ENCODE results near the gene ADGRA3. TPM values are rescaled to one million over a fixed set of nuclear protein-coding genes. Genes with fewer than 3 reads are reported as not detected.

The ADGRA3 gene
- polyA plus RNA-seq, 1 of the 3 experiments (the other 2 are of a cell fraction), result 11.8 TPM

GRCh38 chr4:22434895-22435294 is 81.0 kb downstream of the ADGRA3 start:
- no peaks in the 10 kb centered on the region for H3K27me3 ChIP-seq (ENCODE audit: insufficient read depth)
- no peak overlapping the region for H3K27ac ChIP-seq (ENCODE audit: low read depth in 2 of 2, low read length in 1 of 2)
- H3K36me3 ChIP-seq (replicated peaks in 1 of 2; ENCODE audit: control insufficient read depth in 1 of 2, insufficient read depth in 2 of 2, low read length in 1 of 2), result peaks cover 20 to 25% of the 10 kb centered on the region in 2 experiments
- no peak overlapping the region for H3K9ac ChIP-seq
- H3K9me2 ChIP-seq, result no peaks in the 10 kb centered on the region
- no peak overlapping the region for H2AFZ ChIP-seq (ENCODE audit: low read depth)
- CTCF ChIA-PET, result interaction anchor here (0.5 to 2.1 kb wide), 11 partner anchors 11 to 48 kb away, joined by 3 to 11 read pairs (median 5); no protein-coding TSS in a partner anchor
- POLR2A ChIA-PET, result no interaction called here
- 30% methylated on average over 6 of the region's 6 CpGs for WGBS (ENCODE audit: low lambda C conversion rate)
- no peaks in the 10 kb centered on the region for H3K9me3 ChIP-seq
- H3K4me3 ChIP-seq (ENCODE audit: low read depth in 2 of 2, low read length in 1 of 2), result no peak overlapping the region
- H3K79me2 ChIP-seq (ENCODE audit: insufficient read depth), result no peaks in the 10 kb centered on the region
- DNase-seq, result peak; percentile 15
- no peaks in the 10 kb centered on the region for H3F3A ChIP-seq (replicated peaks; ENCODE audit: insufficient read depth)
- H3K4me1 ChIP-seq (ENCODE audit: control insufficient read depth in 1 of 2, insufficient read depth in 2 of 2, low read depth in 1 of 2, low read length in 1 of 2), result no peaks in the 10 kb centered on the region; a peak in 1 of 4 replicates
- TF ChIP-seq GATA2 (CRISPR knock-in tag; IDR thresholded peaks at IDR 0.05) (no peak), RCOR1 (IDR thresholded peaks at IDR 0.05; ENCODE audit: low read length) (no peak), TEAD4 (IDR thresholded peaks at IDR 0.05; ENCODE audit: borderline replicate concordance, insufficient read depth) (no peak), FOXM1 (IDR thresholded peaks at IDR 0.05; ENCODE audit: low read depth) (no peak), MXI1 (IDR thresholded peaks at IDR 0.05; ENCODE audit: low read depth, low read length) (no peak), GABPA (IDR thresholded peaks at IDR 0.05; ENCODE audit: low read depth) (no peak), EP300 (IDR thresholded peaks at IDR 0.05; ENCODE audit: borderline replicate concordance in 1 of 2, low read depth in 1 of 2, low read length in 1 of 2) (no peak), USF2 (IDR thresholded peaks at IDR 0.05; ENCODE audit: borderline replicate concordance, low read depth, low read length) (no peak), RAD21 (IDR thresholded peaks at IDR 0.05; ENCODE audit: low read length) (peak; percentile 52), MAX (IDR thresholded peaks at IDR 0.05; ENCODE audit: low read depth) (no peak), SMC3 (IDR thresholded peaks at IDR 0.05; ENCODE audit: low read depth, low read length) (peak; percentile 54), RFX5 (IDR thresholded peaks at IDR 0.05; ENCODE audit: low read length) (no peak), TCF12 (IDR thresholded peaks at IDR 0.05) (no peak)
- TF ChIP-seq, protein P1, sequence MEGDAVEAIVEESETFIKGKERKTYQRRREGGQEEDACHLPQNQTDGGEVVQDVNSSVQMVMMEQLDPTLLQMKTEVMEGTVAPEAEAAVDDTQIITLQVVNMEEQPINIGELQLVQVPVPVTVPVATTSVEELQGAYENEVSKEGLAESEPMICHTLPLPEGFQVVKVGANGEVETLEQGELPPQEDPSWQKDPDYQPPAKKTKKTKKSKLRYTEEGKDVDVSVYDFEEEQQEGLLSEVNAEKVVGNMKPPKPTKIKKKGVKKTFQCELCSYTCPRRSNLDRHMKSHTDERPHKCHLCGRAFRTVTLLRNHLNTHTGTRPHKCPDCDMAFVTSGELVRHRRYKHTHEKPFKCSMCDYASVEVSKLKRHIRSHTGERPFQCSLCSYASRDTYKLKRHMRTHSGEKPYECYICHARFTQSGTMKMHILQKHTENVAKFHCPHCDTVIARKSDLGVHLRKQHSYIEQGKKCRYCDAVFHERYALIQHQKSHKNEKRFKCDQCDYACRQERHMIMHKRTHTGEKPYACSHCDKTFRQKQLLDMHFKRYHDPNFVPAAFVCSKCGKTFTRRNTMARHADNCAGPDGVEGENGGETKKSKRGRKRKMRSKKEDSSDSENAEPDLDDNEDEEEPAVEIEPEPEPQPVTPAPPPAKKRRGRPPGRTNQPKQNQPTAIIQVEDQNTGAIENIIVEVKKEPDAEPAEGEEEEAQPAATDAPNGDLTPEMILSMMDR (IDR thresholded peaks at IDR 0.05), result peak; percentile 61
- TF ChIP-seq, protein P2, sequence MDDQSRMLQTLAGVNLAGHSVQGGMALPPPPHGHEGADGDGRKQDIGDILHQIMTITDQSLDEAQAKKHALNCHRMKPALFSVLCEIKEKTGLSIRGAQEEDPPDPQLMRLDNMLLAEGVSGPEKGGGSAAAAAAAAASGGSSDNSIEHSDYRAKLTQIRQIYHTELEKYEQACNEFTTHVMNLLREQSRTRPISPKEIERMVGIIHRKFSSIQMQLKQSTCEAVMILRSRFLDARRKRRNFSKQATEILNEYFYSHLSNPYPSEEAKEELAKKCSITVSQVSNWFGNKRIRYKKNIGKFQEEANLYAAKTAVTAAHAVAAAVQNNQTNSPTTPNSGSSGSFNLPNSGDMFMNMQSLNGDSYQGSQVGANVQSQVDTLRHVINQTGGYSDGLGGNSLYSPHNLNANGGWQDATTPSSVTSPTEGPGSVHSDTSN (IDR thresholded peaks at IDR 0.05), result no peak
- TF ChIP-seq, protein P3, sequence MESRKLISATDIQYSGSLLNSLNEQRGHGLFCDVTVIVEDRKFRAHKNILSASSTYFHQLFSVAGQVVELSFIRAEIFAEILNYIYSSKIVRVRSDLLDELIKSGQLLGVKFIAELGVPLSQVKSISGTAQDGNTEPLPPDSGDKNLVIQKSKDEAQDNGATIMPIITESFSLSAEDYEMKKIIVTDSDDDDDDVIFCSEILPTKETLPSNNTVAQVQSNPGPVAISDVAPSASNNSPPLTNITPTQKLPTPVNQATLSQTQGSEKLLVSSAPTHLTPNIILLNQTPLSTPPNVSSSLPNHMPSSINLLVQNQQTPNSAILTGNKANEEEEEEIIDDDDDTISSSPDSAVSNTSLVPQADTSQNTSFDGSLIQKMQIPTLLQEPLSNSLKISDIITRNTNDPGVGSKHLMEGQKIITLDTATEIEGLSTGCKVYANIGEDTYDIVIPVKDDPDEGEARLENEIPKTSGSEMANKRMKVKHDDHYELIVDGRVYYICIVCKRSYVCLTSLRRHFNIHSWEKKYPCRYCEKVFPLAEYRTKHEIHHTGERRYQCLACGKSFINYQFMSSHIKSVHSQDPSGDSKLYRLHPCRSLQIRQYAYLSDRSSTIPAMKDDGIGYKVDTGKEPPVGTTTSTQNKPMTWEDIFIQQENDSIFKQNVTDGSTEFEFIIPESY (IDR thresholded peaks at IDR 0.05; ENCODE audit: borderline replicate concordance, low read depth), result no peak
- TF ChIP-seq, protein P4, sequence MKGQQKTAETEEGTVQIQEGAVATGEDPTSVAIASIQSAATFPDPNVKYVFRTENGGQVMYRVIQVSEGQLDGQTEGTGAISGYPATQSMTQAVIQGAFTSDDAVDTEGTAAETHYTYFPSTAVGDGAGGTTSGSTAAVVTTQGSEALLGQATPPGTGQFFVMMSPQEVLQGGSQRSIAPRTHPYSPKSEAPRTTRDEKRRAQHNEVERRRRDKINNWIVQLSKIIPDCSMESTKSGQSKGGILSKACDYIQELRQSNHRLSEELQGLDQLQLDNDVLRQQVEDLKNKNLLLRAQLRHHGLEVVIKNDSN (IDR thresholded peaks at IDR 0.05; ENCODE audit: borderline replicate concordance, low read depth), result no peak
- H3K4me2 ChIP-seq, result no peak overlapping the region
- no peaks in the 10 kb centered on the region for H4K20me1 ChIP-seq (ENCODE audit: insufficient read depth)
